Lower leg skin (tissue), 4 donors: ENCODE measurements around the gene PLEKHG7. TPM values are rescaled to one million over a fixed set of nuclear protein-coding genes. Genes with fewer than 3 reads are reported as not detected.

ENCODE experiments used
- DNase-seq, 2 donors: peaks; one replicate each; pipeline ENCODE4 v3.0.0-alpha.2; 2019; ENCODE audit warnings: low spot score in 2 of 2
- H3K4me3 ChIP-seq: fragments of 200-600 bp; sonication (generic); 2 replicates; pipeline ENCODE4 v1.5.1; 2017; ENCODE audit warnings: mild to moderate bottlenecking, low read depth; ENCODE audit not compliant: poor library complexity, severe bottlenecking
- CTCF ChIP-seq, 3 donors: fragments of 450-650 bp; IDR thresholded peaks; one replicate each; pipeline ENCODE4 v1.5.1; 2016; ENCODE audit warnings: antibody characterized with exemption in 3 of 3, mild to moderate bottlenecking in 3 of 3, moderate library complexity in 2 of 3
- POLR2A ChIP-seq, 2 donors: fragments of 450-650 bp; IDR thresholded peaks; one replicate each; pipeline ENCODE4 v1.6.1; 2016 to 2017; ENCODE audit warnings: antibody characterized with exemption in 2 of 2, mild to moderate bottlenecking in 1 of 2, moderate library complexity in 1 of 2
- WGBS, 2 donors: methylation state at CpG; one replicate each; pipeline ENCODE4 v1.1.5; 2018; 5-methylcytosine and 5-hydroxymethylcytosine counted together
- intact Hi-C: fragments of 100-400 bp; cut with DNase I; formaldehyde crosslinking; loops from one replicate; pipeline ENCODE4 v1.15.0; 2023; ENCODE audit warnings: low total_unique reads
- total RNA-seq, 4 donors: library from RNA; depleted of rRNA; stranded (reverse); fragments of >200 nt; gene quantifications; one replicate each; pipeline ENCODE4 v1.1.0, GENCODE V29; 2016

Gene PLEKHG7
- total RNA-seq, 4 donors from 2014 or later: not detected

DNA sequence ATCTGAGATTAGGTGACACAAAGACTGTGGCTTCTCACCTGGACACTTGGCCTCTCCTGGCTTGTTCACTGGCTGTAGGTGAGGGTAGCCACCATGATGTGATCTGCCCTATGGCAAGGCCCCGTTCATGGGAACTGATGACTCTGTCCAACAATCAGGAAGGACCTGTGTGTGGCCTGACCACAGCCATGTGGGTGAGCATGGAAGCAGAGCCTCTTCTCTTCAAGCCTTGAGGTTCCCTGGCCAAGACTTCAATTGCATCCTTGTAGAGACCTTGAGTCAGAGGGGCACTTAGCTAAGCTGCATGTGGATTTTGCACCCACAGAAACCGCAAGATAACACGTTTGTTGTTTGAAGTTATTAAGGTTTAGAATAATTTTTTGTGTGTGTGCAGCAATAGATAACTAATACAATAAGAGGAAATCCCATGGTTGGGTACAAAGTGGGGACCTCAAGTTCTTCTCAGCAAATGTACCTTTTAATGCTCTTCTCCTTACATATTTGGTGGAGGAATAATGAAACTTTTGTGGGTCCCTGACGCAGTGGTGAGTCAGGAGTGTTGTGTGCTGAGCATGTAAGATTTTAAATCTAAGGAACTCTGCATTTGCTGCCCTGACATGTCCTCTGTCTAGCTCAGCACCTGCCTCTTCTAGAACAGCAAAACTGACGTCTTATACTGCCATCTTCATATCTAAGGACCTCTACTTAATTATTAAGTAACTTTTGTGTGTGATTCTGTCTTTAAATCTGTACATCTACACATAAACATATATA lies 27.5 kb upstream of the PLEKHG7 start:
- no peak overlapping the region for H3K4me3 ChIP-seq
- intact Hi-C loops: no loop called here
- whole genome bisulfite sequencing, 2 donors: 73 to 76% methylated on average over 5 of the region's 5 CpGs
- TF ChIP-seq CTCF (IDR thresholded peaks at IDR 0.05): no peak
- no peak for TF ChIP-seq POLR2A (IDR thresholded peaks at IDR 0.05)
- DNase-seq: no peak

DNA sequence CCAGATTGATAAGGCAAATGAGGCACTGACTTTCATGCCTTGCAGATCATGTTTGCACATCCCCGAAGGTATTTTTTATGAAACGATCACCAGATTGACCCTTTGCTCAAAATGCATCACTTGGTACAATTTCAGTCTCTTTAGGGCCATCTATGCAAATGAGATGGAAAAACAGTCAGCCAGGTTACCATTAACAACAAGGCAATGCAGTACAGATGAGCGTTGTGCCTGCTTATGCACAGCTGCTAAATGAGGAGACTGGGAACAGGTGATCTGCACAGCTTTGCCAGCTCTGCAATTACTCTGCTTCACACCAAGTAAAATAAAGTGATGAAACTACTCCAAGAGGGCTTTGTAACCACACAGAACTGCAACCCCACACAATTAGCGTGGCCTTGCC lies 26.1 kb upstream of the PLEKHG7 start:
- intact Hi-C loops: no loop called here
- no peak for DNase-seq
- no peak overlapping the region for H3K4me3 ChIP-seq
- TF ChIP-seq CTCF (IDR thresholded peaks at IDR 0.05) (no peak), POLR2A (IDR thresholded peaks at IDR 0.05) (no peak)
- WGBS, 2 donors: 80 to 89% methylated on average over 4 of the region's 4 CpGs

- intact Hi-C loops: no loop called here
- no peak overlapping the region for H3K4me3 ChIP-seq
- WGBS, 2 donors: 55 to 70% methylated on average over 1 of the region's 1 CpG
- no peak for DNase-seq
- TF ChIP-seq POLR2A (IDR thresholded peaks at IDR 0.05): no peak
- TF ChIP-seq CTCF (IDR thresholded peaks at IDR 0.05): no peak
Observed at GRCh38 chr12:92690601-92691000, 12.2 kb upstream of the PLEKHG7 start.

GRCh38 chr12:92695056-92695455 lies 7.7 kb upstream of the PLEKHG7 start:
- DNase-seq: no peak
- TF ChIP-seq POLR2A (IDR thresholded peaks at IDR 0.05): no peak
- TF ChIP-seq CTCF (IDR thresholded peaks at IDR 0.05): no peak
- 91 to 95% methylated on average over 5 of the region's 5 CpGs for WGBS, 2 donors
- H3K4me3 ChIP-seq: no peak overlapping the region
- intact Hi-C loops: no loop called here

- TF ChIP-seq POLR2A (IDR thresholded peaks at IDR 0.05): no peak
- no peak for TF ChIP-seq CTCF (IDR thresholded peaks at IDR 0.05)
- WGBS, 2 donors: 86 to 93% methylated on average over 1 of the region's 1 CpG
- DNase-seq: no peak
- intact Hi-C loops: no loop called here
- no peak overlapping the region for H3K4me3 ChIP-seq
Observed at GRCh38 chr12:92695577-92695976, 7.2 kb upstream of the PLEKHG7 start.

DNA sequence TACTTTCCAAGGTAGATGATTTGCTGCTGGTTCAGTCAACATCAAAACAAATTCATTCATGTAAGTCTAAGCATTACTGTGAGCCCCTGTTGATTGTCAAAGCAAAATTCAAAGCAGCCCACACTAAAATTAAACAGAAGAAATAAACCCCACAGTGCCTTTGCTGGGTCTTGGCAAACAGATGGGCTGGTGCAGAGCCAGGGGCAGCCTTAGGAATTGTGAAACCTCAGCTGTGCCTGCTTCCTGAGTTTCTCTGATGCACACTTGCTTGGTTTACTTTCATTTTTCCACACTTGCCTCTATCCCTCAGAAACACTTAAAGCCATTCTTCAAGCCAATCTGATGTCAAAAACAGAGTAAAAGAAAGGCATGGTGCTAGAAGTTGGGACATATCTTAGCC lies 6.6 kb upstream of the PLEKHG7 start:
- TF ChIP-seq POLR2A (IDR thresholded peaks at IDR 0.05) (no peak), CTCF (IDR thresholded peaks at IDR 0.05) (no peak)
- intact Hi-C loops: no loop called here
- DNase-seq: no peak
- H3K4me3 ChIP-seq: no peak overlapping the region
